NOMO-1 treated with DMSO at 0.1 percent for 48 hours (cell line): Measurements from ENCODE around the gene FBXO47.

Source experiments
- DNase-seq: peaks from one replicate; lab custom pipeline; 2025; ENCODE audit not compliant: unreplicated experiment; lab: John Stamatoyannopoulos, UW

FBXO47 gene

DNA sequence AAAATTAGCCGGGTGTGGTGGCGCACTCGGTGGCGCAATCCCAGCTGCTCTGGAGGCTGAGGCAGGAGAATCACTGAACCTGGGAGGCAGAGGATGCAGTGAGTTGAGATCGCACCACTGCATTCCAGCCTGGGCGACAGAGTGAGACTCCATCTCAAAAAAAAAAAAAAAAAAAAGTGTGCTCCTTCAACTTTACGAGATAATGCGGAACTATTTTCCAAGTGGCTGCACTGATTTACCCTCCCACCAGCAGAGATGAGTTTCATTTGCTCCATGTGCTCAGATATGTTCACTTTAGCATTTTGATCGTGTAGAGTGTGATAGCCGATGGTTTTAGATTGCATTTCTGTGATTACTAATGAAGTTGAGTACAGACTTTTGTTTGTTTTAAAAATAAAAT lies 61.8 kb downstream of the FBXO47 start:
- DNase-seq: no peak

DNA sequence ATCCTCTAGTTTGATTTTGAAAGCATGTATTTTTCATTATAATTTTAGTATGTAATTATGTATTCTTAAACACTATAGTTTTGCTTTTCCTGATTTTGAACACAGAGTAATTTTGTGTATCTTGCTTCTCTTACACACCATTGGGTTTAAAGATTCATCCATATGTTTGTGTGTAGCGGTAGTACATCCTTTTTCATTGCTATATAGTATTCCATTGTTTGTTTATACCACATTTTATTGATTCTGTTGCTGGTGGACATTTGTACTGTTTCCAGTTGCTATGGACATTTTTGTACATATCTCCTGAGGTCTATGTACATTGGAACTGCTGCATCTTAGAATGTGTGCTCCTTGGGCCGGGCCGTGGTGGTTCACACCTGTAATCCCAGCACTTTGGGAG lies 62.3 kb downstream of the FBXO47 start:
- DNase-seq: no peak

DNA sequence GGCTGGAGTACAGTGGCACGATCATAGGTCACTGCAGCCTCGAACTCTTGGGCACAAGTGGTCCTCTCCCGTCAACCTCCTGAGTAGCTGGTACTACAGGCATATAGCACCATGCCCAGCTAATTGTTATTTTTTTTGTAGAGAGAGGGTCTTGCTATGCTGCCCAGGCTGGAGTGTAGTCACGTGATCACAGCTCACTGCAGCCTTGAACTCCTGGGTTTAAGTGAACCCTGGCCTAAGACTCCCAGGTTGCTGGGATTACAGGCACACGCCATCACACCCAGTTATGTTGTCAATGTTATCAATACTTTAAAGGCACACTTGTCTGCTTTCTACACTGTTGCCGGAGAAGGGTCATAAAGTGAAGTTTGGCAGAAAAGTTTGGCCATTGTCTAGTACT lies 63.8 kb downstream of the FBXO47 start:
- no peak for DNase-seq

DNA sequence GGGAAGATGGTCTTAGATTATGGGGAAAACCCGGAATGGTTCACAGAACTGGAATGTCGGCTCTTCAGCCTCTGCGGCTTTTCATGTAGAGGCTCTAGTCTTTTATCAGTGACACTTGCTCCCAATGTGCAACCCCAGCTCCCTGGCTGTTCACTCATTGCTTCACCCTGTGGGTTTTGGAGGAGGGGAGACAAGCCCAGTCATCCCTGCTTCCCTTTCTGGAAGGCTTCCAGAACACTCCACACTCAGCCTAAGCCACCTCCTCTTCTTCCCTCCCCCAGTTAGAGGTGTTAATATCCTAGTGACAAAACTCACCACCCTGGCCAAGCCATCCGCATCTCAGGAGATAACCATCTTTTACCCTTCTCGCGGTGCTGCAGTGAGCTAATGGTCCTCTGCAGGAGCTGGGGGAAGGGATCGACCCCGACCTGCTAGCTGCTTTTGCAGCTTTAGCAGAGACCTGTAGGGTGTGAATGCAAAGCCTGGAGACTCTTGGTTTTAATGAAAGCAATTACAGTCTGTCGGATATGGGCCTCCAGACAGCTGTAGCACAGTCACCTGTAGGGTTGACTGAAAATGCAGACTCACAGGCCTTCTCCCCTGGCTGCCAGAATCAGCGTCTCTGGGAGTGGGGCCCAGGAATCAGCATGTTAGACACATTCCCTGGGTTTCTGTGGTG lies 66.1 kb downstream of the FBXO47 start:
- DNase-seq: peak; percentile 60

DNA sequence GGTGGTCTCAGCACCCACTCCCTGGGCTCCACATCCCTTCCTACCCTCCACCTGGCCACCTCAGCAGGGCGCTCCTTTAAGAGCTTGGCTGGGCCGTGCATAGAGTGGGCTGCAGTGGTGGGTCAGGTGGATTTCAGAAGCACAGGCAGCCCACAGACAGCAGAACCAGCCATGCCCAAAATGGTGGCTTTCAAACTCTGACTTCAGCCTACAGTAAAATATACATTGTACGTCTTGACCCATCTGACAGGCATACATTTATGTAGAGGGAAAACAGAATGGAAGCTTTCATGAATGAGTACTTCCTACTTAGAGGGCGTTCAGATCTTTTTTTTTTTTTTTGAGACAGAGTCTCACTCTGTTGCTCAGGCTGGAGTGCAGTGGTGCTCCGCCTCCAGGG lies 67.8 kb downstream of the FBXO47 start:
- DNase-seq: no peak

DNA sequence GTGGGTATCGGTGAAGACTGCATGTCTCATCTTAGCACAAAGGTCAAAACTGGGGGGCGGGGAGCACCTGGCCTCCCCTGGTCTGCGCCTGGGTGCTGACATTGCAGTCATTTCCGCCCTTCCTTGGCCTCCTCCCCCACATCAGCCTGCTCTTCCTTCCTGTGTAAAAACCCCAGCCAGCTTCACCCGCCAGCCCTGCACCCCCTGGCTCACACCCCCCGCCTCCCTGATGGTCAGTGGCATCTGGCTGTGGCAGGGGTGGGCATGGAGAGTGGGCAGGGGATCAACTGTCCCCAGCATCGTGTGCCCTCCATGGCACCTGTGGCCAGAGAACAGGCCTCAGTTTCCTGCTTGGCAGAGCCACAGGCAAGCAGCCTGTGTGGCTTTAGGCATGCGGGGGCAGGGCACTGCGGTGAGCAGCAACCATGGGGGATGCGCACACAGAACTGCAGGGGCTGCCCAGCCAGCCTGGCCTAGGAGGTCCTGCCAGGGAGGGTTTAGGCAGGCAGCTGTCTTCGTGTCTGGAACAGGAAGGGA lies 68.3 kb downstream of the FBXO47 start:
- peak; percentile 9 for DNase-seq

DNA sequence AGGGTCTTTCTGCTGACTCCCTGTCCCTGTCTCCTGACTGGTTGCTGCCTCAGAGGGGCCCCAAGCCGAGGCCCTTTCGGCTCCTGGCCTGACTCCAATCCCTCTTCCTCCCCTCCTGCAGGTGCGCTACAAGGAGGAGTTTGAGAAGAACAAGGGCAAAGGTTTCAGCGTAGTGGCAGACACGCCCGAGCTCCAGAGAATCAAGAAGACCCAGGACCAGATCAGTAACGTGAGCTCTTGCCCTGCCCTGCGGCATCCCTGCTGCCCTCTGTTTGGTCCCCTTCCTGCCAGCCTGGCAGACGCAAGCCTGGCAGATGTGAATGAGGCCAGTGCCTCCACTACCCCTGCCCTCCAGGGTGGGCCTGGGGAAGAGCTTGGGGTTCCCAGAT lies 68.9 kb downstream of the FBXO47 start:
- no peak for DNase-seq

DNA sequence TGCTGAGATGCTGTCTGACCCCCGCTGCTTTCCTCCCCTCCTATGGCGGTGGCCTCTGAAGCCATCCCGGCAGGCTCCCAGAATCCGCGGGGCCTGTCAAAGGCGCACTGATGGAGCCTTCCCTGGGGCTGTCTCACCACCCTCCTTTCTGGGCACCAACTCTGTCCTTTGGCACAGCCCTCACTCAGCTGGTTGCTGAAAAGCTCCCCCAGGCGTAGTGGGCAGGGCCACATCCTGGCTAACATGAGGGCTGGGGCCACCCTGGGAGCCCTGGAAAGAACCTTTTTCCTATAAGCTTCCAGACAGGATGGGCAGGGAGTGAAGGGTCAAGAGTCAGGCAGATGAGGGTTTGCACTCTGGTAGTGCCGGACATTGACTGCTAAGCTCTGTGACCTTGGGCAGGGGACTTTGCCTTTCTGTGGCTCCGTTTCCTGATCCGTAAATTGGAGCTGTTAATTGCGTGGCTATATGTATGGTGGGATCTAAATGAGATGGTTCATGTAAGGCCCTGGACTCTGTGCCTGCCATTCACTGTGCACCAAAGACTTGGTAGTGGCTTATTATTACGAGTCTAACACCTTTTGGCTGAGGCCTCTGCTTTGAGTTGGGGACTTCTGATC lies 69.4 kb downstream of the FBXO47 start:
- no peak for DNase-seq

DNA sequence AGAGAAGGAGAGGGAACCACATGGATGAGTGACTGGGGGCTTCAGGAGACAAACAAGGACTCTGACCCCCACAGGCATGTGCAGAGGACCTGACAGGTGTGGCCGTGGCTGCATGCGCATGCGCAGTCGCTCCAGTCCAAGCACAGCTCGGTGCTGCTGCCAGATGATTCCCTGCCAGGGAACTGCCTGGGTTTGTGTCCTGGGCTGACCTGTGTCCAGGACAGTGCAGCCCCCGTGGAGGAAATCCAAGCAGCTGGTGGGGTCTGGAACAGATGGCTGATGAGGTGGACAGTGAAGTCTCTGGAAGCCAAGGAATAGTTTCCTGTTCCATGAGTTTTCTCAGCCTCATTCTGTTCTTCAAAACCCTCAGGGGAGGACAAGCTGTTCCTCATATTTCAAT lies 70.0 kb downstream of the FBXO47 start:
- no peak for DNase-seq

DNA sequence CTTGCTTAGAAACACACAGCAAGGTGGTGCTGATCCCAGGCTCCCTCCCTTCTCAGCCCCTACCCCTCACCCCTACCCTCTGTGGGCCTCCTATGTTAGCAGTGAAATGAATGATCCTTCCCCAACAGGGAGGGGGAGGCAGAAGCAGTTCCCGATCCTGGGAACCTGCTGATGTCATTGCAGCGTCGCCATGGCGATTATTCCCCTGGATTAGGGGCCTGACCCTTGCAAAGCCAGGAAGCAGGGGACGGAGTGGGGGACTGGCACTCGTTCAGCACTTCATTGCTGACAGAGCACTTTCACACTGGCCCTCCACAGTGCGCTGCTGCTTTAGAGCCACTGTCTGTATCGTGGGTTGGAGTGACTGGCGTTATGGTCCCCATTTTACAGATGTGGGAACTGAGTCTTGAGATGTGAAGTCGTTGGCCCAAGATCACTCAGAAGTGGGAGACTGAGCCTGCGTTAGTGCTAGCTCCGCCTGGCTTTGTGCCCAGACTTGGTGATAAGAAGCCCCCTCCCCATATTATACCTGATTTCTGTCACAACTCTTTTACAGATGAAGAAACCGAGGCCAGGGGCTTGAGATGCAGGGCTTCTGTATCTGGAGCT lies 70.8 kb downstream of the FBXO47 start:
- DNase-seq: no peak

DNA sequence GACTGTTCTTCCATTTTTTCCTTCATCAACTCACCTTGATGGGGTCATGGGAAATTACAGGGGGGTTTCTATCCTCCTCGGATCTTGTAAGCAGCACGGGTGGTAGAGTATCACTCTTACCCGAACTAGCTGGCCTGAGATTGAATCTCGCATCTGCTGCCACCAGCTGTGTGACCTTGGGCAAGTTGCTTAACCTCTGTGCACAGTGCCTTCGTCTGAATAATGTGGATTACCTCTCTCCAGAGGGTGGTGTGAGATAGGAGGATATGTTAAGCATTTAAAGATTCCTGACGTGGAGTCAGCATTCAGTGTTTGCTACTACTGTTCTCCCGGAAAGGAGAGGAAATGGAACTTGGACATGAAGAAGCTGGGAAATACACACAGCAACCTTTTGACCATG lies 72.9 kb downstream of the FBXO47 start:
- no peak for DNase-seq

DNA sequence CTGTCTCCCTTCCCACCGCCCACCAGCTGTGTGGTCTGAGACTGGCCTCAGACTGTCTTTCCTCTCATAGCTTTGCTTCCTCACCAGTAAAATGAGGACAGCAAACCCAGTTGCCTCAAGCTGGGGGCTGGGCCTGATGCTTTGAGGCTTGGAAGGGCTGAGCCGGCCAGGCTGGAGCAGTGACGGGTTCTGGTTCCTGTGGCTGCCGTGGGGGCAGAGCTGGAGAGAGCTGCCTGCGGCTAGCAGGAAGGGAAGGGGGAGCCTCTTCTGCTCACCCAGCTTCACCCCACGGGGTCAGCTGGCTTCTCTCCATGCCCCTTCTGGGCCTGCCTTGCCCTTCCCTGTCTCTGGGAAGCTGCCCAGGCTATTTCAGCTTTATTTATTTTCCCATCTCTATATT lies 73.6 kb downstream of the FBXO47 start:
- DNase-seq: no peak

DNA sequence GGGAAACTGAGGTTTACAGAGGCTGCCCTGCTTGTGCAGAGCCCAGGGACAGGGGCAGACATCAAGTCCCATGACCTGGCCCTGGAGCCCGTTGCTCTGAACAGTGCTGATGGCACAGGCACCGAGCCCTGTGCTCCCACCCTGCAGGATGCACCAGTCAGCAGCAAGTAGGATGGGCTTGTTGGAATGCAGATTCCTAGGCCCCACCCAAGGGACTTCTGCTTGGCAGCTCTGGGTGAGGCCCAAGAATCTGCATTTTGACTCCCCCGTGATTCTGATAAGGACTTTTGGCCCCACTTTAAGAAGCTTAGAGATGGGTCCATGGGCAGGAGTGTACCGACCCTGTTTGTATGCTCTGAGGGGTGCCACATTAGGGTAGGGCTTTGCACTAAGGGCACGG lies 74.1 kb downstream of the FBXO47 start:
- DNase-seq: no peak

DNA sequence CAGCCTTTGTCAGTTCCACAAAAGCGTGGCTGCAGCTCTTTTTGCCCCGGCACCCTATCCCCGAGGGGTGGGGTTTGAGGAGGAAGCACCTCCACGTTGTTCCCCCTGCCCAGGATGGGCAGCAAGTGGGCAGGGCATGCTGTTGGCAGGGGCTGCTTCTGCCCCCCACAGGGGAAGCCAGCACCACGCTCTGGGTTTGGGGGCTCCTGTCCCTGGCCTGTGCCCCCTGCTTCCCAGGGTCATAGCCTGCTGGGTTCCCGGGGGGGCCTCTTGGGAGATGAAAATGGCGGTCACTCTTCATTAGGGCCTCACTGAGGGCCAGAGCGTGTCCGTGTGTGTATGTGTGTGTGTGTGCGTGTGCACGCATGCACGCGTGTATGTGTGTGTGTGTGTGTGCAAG lies 74.6 kb downstream of the FBXO47 start:
- no peak for DNase-seq

DNA sequence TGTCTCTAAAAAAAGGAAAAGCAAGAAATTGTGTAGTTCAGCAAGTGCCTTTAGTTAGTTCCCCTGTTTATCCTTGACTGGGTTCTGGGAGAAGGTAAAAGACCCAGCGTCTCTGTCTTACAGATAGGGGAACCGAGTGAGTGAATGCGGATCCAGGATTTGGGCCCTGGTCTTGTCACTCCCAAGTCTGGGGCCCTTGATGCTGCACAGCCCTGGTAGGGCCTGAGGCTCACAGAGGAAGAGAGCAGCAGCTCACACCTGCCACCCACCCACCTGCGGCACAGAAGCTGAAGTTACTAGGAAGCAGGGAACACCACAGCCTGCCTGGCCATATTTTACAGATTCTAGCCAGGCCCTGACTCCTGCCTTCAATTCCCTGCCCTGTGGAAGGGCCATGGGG lies 75.1 kb downstream of the FBXO47 start:
- DNase-seq: no peak

DNA sequence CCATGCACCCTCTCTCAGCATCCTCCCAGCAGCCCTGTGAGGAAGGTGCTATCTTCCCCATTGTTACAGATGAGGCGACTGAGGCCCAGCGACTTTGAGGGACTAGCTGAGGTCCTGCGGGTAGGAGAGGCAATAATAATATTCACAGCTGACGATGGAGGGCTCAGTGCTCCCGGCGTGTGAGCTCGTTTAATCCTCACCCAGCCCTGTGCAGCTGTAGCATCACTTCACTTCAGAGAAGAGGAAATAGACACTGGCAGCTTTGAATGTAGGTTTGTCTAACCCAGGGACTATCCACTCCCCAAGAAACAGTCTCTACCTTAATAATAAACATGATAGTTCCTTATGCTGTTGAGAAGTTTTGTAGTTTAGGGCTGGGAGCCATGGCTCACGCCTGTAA lies 75.8 kb downstream of the FBXO47 start:
- DNase-seq: no peak

DNA sequence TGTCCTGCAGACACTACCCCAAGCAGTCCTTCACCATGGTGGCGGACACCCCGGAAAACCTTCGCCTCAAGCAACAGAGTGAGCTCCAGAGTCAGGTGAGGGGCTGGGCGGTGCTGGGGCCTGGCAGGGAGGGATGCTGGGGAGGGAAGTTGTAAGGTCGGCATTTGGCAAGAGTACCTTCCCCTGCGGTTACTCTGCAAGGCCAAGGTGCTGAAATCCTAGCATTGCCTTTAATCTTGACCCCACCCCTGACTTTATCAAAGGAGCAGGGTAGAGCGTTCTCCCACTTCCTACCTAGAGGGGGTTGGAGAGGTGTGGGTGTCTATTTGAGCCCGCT lies 76.8 kb downstream of the FBXO47 start:
- no peak for DNase-seq

DNA sequence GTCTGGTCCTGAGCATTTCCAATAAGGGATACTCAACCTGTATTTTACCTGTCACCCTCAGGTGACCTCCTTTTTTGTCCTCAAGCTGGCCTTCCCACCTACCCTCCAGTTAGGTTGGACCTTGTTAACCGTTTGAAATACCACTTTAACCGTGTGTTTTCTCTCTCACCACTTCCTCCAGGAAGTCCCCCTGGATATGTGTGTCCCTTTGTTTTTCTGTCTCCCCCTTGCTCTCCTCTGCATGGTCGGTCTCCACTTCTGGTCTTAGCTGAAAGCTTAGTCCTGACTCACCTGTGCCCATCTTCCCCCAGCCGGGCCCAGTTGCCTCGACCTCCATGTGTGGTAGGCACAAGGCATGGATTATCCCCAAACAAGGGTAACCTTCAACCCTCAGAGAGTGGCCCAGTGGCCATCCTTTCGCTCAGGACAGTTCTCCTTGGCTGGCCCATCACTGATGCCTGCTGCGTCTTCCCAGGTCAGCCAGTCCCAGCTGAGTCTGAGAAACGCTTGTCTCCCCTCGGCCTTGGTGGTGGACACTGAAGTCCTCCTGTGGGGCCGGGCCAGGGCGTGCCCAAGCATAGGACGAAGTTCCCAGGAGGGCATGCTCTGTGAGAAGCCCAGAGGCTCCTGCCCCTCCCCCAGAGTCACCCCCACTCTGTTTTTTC lies 77.3 kb downstream of the FBXO47 start:
- no peak for DNase-seq

DNA sequence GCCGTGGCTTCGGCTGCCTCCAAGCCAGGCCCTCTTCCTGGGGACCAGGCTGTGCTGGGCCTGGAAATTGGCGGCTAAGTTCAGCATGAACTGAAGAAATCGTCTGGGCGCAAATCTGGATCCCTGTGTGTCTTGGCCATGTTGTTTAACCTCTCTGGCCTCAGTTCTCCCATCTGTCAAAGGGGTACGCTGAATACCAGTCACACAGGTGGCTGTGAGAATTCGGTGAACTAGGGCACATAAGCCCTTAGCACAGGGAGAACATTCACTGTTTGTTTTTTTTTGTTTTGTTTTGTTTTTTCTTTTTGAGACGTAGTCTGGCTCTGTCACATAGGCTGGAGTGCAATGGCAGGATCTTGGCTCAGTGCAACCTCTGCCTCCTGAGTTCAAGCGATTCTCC lies 78.4 kb downstream of the FBXO47 start:
- DNase-seq: no peak

DNA sequence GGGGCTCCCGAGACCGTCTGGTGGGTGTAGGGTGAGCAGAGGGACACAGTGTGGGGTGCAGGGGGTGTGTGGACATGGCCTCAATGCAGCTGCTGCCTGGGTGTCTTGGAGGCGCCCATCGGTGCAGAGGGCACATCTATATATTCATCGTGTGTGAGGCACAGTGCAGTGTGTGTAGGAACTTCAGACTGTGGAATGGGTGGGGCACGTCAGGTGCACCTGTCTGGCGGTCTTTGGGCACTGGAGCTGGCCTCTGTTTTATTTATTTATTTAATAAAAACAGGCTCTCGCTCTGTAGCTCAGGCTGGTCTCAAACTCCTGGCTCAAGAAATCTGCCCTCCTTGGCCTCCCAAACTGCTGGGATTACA lies 80.6 kb downstream of the FBXO47 start:
- no peak for DNase-seq
